IPS DF 6.9 (cell line): ENCODE data around the gene MESP2.

Experiments used
- DNase-seq: peaks from one replicate; pipeline ENCODE4 v3.0.0-alpha.2; 2013; ENCODE audit warnings: low read depth, low spot score
- H3K27ac ChIP-seq: one replicate; pipeline ENCODE4 v1.5.1; 2013; ENCODE audit warnings: low read length, control low read depth
- H3K27me3 ChIP-seq: 2 replicates; pipeline ENCODE4 v1.6.1; 2013; ENCODE audit warnings: mild to moderate bottlenecking, low read length; ENCODE audit not compliant: control insufficient read depth, insufficient read depth
- H3K36me3 ChIP-seq: 2 replicates; pipeline ENCODE4 v1.6.1; 2013; ENCODE audit warnings: low read length; ENCODE audit not compliant: control insufficient read depth, insufficient read depth
- H3K4me1 ChIP-seq: 2 replicates; pipeline ENCODE4 v1.6.1; 2013; ENCODE audit warnings: low read length; ENCODE audit not compliant: control insufficient read depth, insufficient read depth
- H3K4me3 ChIP-seq: 2 replicates; pipeline ENCODE4 v1.5.1; 2013; ENCODE audit warnings: mild to moderate bottlenecking, low read length
- H3K9me3 ChIP-seq: 2 replicates; pipeline ENCODE4 v1.6.1; 2013; ENCODE audit warnings: low read length, inconsistent platforms; ENCODE audit not compliant: control insufficient read depth, insufficient read depth
- WGBS: extraction: QIAGEN DNeasy Blood & Tissue Kit; methylation state at CpG from one replicate; pipeline ENCODE4 v1.1.7; 2013; ENCODE audit warnings: mixed read lengths, missing lambda C conversion rate; ENCODE audit not compliant: insufficient read length, insufficient coverage; 5-methylcytosine and 5-hydroxymethylcytosine counted together

The MESP2 gene

DNA sequence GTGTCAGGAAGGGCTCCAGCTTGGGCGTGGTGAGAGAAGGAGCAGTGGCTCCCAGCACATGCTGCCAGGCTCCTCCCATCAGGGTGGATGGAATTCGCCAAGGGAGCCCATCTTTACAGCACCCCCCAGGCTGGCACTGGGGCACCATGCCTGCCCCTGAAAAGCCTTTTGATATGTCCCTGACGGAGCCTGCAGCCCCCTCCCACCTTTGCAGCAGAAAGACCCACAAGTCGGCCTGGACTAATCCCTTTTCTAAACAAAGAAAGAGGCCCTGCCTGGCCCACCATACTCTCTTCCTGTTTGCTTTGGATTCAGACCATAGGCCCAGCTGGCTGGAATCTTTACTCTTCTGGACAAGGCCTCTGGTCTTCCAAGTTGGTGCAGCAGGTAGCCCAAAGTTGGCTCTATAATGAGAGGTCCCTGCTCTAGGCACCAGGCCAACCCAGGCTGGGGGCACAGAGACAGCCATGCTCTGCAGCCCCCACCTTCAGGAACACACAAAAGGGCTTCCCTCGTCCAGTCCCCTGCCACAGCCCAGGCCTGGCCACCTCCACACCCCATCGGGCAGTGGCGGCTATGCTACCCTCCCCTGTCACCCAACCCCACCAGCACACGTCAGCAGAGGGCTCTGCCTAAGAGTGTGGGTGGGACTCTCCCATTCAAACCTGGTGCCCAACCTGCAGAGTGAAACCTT lies 33.1 kb downstream of the MESP2 start:
- WGBS = no CpG with 5 or more reads among the region's 8 CpGs
- DNase-seq = no peak
- Histone ChIP-seq H3K27me3 (peaks cover under 1% of the 10 kb centered on the region; the same call in 1 of the 2 replicates), H3K27ac (no peak overlapping the region), H3K4me3 (no peak overlapping the region), H3K36me3 (no peaks in the 10 kb centered on the region), H3K4me1 (no peaks in the 10 kb centered on the region), H3K9me3 (no peaks in the 10 kb centered on the region)

DNA sequence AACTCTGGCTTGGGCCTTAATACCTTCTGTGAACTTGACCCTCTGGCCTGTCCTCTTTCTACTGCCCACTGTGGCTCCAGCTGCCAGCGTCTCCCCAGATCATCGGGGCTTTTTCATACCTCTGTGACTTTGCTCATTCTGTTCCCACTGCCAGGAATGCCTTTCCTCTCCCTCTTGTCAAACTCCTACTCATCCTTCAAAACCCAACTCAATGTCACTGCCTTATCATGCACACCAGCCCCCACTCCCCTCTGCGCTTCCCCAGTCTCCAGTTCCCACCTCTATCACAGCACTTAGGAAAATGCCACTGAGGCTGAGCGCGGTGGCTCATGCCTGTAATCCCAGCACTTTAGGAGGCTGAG lies 33.6 kb downstream of the MESP2 start:
- Histone ChIP-seq H3K9me3 (no peaks in the 10 kb centered on the region), H3K27me3 (peaks cover 2% of the 10 kb centered on the region; the same call in 1 of the 2 replicates), H3K36me3 (no peaks in the 10 kb centered on the region), H3K27ac (no peak overlapping the region), H3K4me1 (no peaks in the 10 kb centered on the region), H3K4me3 (no peak overlapping the region)
- no CpG with 5 or more reads among the region's 5 CpGs for WGBS
- no peak for DNase-seq

GRCh38 chr15:89810837-89811236 lies 34.7 kb downstream of the MESP2 start:
- Histone ChIP-seq H3K27ac (no peak overlapping the region), H3K9me3 (no peaks in the 10 kb centered on the region), H3K36me3 (no peaks in the 10 kb centered on the region), H3K27me3 (peaks cover 8% of the 10 kb centered on the region; the same call in 1 of the 2 replicates), H3K4me3 (no peak overlapping the region), H3K4me1 (no peaks in the 10 kb centered on the region)
- no peak for DNase-seq
- no CpG with 5 or more reads among the region's 7 CpGs for WGBS

DNA sequence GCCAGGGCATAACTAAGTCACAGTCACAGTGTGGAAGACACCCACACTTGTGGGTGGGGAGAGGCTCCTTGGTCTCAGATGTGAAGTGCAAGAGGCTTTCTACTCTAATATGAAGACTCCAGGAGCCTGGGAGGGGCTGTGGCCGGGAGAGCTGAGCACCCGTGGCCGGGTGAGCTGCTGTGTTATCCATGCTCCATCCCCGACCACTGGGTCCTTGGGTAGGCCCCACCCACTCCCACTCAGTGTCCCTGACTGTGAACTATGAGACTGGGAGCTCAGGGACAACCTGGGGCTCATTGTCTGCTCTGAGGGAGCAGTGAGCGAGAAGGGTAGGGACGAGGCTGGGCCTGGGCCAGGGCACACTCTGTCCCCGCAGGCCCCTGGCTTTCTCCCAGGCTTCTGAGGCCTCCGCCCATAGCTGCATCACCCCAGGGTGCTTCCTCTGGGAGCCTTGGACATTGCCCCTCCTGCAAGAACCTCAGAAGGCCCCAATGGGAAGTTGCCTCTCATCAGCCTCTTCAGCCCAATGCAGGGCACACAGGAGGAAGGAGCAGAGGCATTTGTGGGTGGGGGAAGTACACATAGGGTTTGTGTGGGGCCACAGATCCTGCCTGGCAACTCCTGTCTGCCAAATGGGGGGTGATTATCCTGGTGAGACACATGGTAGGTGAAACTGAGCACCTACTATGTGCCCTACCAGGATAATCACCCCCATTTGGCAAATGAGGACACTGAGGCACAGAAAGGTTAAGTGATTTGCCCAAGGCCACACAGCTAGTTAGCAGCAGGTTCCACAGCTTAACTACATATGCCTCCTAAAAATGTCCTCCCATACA lies 36.1 kb downstream of the MESP2 start:
- Histone ChIP-seq H3K27me3 (peaks cover 12% of the 10 kb centered on the region; the same call in 1 of the 2 replicates), H3K4me3 (no peak overlapping the region), H3K4me1 (no peaks in the 10 kb centered on the region), H3K36me3 (no peaks in the 10 kb centered on the region), H3K27ac (no peak overlapping the region), H3K9me3 (no peaks in the 10 kb centered on the region)
- no CpG with 5 or more reads among the region's 8 CpGs for WGBS
- no peak for DNase-seq

GRCh38 chr15:89812847-89813320 lies 36.8 kb downstream of the MESP2 start:
- Histone ChIP-seq H3K27me3 (peaks cover 12% of the 10 kb centered on the region; the same call in 1 of the 2 replicates), H3K4me1 (no peaks in the 10 kb centered on the region), H3K36me3 (no peaks in the 10 kb centered on the region), H3K4me3 (no peak overlapping the region), H3K9me3 (no peaks in the 10 kb centered on the region), H3K27ac (no peak overlapping the region)
- no peak for DNase-seq
- WGBS = no CpG with 5 or more reads among the region's 7 CpGs

GRCh38 chr15:89813381-89814111 lies 37.4 kb downstream of the MESP2 start:
- no peak for DNase-seq
- H3K9me3 ChIP-seq = no peaks in the 10 kb centered on the region
- no CpG with 5 or more reads among the region's 13 CpGs for WGBS
- H3K4me1 ChIP-seq = no peaks in the 10 kb centered on the region
- H3K4me3 ChIP-seq = no peak overlapping the region; the same call in 1 of the 2 replicates
- no peaks in the 10 kb centered on the region for H3K36me3 ChIP-seq
- no peak overlapping the region for H3K27ac ChIP-seq
- peaks cover 12% of the 10 kb centered on the region; the same call in 1 of the 2 replicates for H3K27me3 ChIP-seq

- Histone ChIP-seq H3K4me1 (no peaks in the 10 kb centered on the region), H3K27ac (no peak overlapping the region), H3K9me3 (no peaks in the 10 kb centered on the region), H3K4me3 (peak overlapping the region; percentile 38; the same call in 1 of the 2 replicates), H3K27me3 (peaks cover 12% of the 10 kb centered on the region; the same call in 1 of the 2 replicates), H3K36me3 (no peaks in the 10 kb centered on the region)
- no CpG with 5 or more reads among the region's 56 CpGs for WGBS
- DNase-seq = no peak
These were observed 38.1 kb downstream of the MESP2 start for GRCh38 chr15:89814112-89814742.

DNA sequence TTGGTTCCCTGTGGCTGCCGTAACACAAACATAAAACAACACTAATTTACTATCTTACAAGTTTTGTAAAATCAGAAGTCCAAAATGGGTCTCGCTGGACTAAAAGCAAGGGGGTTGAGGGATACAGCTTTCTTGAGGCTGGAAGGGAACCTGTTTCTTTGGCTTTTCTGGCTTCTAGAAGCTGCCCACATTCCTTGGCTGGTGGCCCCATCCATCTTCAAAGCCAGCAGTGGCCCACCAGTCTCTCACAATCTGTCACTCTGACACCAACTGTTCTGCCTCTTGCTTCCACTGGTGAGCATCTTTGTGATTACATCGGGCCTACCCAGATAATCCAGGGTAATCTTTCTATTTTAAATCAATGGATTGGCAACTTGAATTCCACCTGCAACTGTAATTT lies 39.6 kb downstream of the MESP2 start:
- WGBS = no CpG with 5 or more reads among the region's 3 CpGs
- Histone ChIP-seq H3K4me1 (no peaks in the 10 kb centered on the region), H3K27ac (no peak overlapping the region), H3K4me3 (no peak overlapping the region), H3K36me3 (no peaks in the 10 kb centered on the region), H3K9me3 (no peaks in the 10 kb centered on the region), H3K27me3 (peaks cover 12% of the 10 kb centered on the region; the same call in 1 of the 2 replicates)
- no peak for DNase-seq

- WGBS = no CpG with 5 or more reads among the region's 10 CpGs
- Histone ChIP-seq H3K4me1 (no peaks in the 10 kb centered on the region), H3K9me3 (no peaks in the 10 kb centered on the region), H3K4me3 (no peak overlapping the region), H3K27ac (no peak overlapping the region), H3K36me3 (no peaks in the 10 kb centered on the region), H3K27me3 (peaks cover 12% of the 10 kb centered on the region; the same call in 1 of the 2 replicates)
- DNase-seq = no peak
These were observed 41.7 kb downstream of the MESP2 start for GRCh38 chr15:89817701-89818280.
